H1 (cell line): ENCODE results near the gene PLEKHS1. TPM values are rescaled to one million over a fixed set of nuclear protein-coding genes. Genes with fewer than 3 reads are reported as not detected.

ENCODE experiments used
- BRCA1 ChIP-seq: IDR thresholded peaks from 2 replicates; pipeline ENCODE4 v1.6.1; 2012; ENCODE audit warnings: low read depth, low read length, improper control_type of control experiment
- CBX5 ChIP-seq: fragments of 300-800, 300-1000 bp; sonication (generic); IDR thresholded peaks from 2 replicates; pipeline ENCODE4 v1.7.1; 2016; ENCODE audit warnings: antibody characterized with exemption, low read length, low read depth
- CHD1 ChIP-seq: IDR thresholded peaks from 2 replicates; pipeline ENCODE4 v1.6.1; 2012; ENCODE audit warnings: low read depth, low read length, improper control_type of control experiment
- CREB1 ChIP-seq: IDR thresholded peaks from 2 replicates; pipeline ENCODE4 v1.6.1; 2012; ENCODE audit warnings: inconsistent platforms
- HDAC6 ChIP-seq: IDR thresholded peaks from one replicate; pipeline ENCODE4 v1.7.1; 2012; ENCODE audit warnings: low read depth, mild to moderate bottlenecking, inconsistent platforms, low read length, moderate library complexity
- JUN ChIP-seq: IDR thresholded peaks from 2 replicates; pipeline ENCODE4 v1.6.1; 2011; ENCODE audit warnings: low read depth, mild to moderate bottlenecking, improper control_type of control experiment, low read length
- SIX5 ChIP-seq: IDR thresholded peaks from 2 replicates; pipeline ENCODE4 v1.6.1; 2011; ENCODE audit warnings: mild to moderate bottlenecking, low read depth, low read length
- SP2 ChIP-seq: IDR thresholded peaks from 2 replicates; pipeline ENCODE4 v1.6.1; 2012; ENCODE audit warnings: mild to moderate bottlenecking, low read length, inconsistent platforms
- SUZ12 ChIP-seq: fragments of 200-600 bp; sonication (generic); IDR thresholded peaks from 2 replicates; pipeline ENCODE4 v1.6.1; 2012; ENCODE audit warnings: mild to moderate bottlenecking, inconsistent platforms, low read length, moderate library complexity, mixed read lengths
- YY1 ChIP-seq: IDR thresholded peaks from 2 replicates; pipeline ENCODE4 v1.6.1; 2011; ENCODE audit warnings: low read depth, mild to moderate bottlenecking, low read length
- polyA plus RNA-seq, 7 experiments: library from polyadenylated mRNA; depleted of rRNA in 3 of 7; stranded (reverse) in 5 of 7; unstranded in 2 of 7; fragments of >200 nt in 5 of 7; fragments of 200-250 nt in 2 of 7; gene quantifications; 1 replicate in 5 of 7; 2 replicates in 1 of 7; 4 replicates in 1 of 7; pipeline versions ENCODE4 v1.2.1 to v1.2.3, GENCODE V29; 2011 to 2013; ENCODE audit warnings: missing spikeins in 2 of 7, mixed read lengths in 2 of 7
- total RNA-seq: library from RNA; stranded (reverse); fragmentation: NEBNext Ultra II Directional; extraction: Animal tissue kit (Norgen Biotek cat#: 25700); gene quantifications from 2 replicates; pipeline ENCODE4 v1.2.1, GENCODE V29; 2021
- TF ChIP-seq, protein P1 (sequence below): fragments of 300-600 bp; sonication (generic); IDR thresholded peaks from 2 replicates; pipeline ENCODE4 v1.7.1; 2012; ENCODE audit warnings: low read length, moderate library complexity, mild to moderate bottlenecking, inconsistent platforms; ENCODE audit not compliant: insufficient replicate concordance
- TF ChIP-seq, protein P2 (sequence below): IDR thresholded peaks from 2 replicates; pipeline ENCODE4 v1.6.1; 2012; ENCODE audit warnings: inconsistent platforms

PLEKHS1 gene
- total and polyA plus RNA-seq, 2 of the 8 experiments (the other 6 are each of a cell fraction or from before 2014, with no cell fraction given), result not detected

DNA sequence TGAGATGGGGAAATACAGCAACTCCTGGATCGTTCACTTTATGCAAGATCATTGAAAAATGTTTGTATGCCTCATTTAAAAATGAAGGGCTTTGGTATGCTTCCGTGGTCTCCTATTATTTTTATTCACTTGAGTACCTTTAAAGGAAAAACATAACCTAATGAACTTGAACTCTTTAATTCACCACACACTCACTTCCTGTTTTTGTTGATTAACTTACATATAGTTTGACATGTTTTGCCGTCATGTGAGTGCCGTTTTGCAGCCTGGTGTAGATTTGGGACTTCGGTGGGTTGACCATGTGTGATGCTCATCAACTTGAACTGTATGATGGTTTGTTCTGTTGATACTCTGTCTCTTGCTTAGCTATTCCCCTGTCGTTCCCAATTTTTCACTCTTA lies 42.8 kb upstream of the PLEKHS1 start (continued):
- TF ChIP-seq, protein P1, sequence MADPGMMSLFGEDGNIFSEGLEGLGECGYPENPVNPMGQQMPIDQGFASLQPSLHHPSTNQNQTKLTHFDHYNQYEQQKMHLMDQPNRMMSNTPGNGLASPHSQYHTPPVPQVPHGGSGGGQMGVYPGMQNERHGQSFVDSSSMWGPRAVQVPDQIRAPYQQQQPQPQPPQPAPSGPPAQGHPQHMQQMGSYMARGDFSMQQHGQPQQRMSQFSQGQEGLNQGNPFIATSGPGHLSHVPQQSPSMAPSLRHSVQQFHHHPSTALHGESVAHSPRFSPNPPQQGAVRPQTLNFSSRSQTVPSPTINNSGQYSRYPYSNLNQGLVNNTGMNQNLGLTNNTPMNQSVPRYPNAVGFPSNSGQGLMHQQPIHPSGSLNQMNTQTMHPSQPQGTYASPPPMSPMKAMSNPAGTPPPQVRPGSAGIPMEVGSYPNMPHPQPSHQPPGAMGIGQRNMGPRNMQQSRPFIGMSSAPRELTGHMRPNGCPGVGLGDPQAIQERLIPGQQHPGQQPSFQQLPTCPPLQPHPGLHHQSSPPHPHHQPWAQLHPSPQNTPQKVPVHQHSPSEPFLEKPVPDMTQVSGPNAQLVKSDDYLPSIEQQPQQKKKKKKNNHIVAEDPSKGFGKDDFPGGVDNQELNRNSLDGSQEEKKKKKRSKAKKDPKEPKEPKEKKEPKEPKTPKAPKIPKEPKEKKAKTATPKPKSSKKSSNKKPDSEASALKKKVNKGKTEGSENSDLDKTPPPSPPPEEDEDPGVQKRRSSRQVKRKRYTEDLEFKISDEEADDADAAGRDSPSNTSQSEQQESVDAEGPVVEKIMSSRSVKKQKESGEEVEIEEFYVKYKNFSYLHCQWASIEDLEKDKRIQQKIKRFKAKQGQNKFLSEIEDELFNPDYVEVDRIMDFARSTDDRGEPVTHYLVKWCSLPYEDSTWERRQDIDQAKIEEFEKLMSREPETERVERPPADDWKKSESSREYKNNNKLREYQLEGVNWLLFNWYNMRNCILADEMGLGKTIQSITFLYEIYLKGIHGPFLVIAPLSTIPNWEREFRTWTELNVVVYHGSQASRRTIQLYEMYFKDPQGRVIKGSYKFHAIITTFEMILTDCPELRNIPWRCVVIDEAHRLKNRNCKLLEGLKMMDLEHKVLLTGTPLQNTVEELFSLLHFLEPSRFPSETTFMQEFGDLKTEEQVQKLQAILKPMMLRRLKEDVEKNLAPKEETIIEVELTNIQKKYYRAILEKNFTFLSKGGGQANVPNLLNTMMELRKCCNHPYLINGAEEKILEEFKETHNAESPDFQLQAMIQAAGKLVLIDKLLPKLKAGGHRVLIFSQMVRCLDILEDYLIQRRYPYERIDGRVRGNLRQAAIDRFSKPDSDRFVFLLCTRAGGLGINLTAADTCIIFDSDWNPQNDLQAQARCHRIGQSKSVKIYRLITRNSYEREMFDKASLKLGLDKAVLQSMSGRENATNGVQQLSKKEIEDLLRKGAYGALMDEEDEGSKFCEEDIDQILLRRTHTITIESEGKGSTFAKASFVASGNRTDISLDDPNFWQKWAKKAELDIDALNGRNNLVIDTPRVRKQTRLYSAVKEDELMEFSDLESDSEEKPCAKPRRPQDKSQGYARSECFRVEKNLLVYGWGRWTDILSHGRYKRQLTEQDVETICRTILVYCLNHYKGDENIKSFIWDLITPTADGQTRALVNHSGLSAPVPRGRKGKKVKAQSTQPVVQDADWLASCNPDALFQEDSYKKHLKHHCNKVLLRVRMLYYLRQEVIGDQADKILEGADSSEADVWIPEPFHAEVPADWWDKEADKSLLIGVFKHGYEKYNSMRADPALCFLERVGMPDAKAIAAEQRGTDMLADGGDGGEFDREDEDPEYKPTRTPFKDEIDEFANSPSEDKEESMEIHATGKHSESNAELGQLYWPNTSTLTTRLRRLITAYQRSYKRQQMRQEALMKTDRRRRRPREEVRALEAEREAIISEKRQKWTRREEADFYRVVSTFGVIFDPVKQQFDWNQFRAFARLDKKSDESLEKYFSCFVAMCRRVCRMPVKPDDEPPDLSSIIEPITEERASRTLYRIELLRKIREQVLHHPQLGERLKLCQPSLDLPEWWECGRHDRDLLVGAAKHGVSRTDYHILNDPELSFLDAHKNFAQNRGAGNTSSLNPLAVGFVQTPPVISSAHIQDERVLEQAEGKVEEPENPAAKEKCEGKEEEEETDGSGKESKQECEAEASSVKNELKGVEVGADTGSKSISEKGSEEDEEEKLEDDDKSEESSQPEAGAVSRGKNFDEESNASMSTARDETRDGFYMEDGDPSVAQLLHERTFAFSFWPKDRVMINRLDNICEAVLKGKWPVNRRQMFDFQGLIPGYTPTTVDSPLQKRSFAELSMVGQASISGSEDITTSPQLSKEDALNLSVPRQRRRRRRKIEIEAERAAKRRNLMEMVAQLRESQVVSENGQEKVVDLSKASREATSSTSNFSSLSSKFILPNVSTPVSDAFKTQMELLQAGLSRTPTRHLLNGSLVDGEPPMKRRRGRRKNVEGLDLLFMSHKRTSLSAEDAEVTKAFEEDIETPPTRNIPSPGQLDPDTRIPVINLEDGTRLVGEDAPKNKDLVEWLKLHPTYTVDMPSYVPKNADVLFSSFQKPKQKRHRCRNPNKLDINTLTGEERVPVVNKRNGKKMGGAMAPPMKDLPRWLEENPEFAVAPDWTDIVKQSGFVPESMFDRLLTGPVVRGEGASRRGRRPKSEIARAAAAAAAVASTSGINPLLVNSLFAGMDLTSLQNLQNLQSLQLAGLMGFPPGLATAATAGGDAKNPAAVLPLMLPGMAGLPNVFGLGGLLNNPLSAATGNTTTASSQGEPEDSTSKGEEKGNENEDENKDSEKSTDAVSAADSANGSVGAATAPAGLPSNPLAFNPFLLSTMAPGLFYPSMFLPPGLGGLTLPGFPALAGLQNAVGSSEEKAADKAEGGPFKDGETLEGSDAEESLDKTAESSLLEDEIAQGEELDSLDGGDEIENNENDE, result no peak
- no peak for TF ChIP-seq SP2
- no peak for TF ChIP-seq JUN
- no peak for TF ChIP-seq YY1
- TF ChIP-seq, protein P2, sequence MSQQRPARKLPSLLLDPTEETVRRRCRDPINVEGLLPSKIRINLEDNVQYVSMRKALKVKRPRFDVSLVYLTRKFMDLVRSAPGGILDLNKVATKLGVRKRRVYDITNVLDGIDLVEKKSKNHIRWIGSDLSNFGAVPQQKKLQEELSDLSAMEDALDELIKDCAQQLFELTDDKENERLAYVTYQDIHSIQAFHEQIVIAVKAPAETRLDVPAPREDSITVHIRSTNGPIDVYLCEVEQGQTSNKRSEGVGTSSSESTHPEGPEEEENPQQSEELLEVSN, result no peak
- no peak for TF ChIP-seq BRCA1
- TF ChIP-seq CBX5, result no peak
- no peak for TF ChIP-seq CHD1
- TF ChIP-seq SIX5, result no peak
- no peak for TF ChIP-seq SUZ12
- TF ChIP-seq CREB1, result no peak
- TF ChIP-seq HDAC6, result no peak
